Fibroblast of peridontal ligament (primary cell): ENCODE results near the gene MBD5.
"Not testable (repeated sequence)": the region's sequence is repeated elsewhere in the genome, so short reads cannot be mapped to it uniquely, and the experiment has no call there.

Source experiments
- DNase-seq: peaks from one replicate; pipeline ENCODE4 v3.0.0-alpha.2; 2010; ENCODE audit errors: extremely low read depth

The MBD5 gene

DNA sequence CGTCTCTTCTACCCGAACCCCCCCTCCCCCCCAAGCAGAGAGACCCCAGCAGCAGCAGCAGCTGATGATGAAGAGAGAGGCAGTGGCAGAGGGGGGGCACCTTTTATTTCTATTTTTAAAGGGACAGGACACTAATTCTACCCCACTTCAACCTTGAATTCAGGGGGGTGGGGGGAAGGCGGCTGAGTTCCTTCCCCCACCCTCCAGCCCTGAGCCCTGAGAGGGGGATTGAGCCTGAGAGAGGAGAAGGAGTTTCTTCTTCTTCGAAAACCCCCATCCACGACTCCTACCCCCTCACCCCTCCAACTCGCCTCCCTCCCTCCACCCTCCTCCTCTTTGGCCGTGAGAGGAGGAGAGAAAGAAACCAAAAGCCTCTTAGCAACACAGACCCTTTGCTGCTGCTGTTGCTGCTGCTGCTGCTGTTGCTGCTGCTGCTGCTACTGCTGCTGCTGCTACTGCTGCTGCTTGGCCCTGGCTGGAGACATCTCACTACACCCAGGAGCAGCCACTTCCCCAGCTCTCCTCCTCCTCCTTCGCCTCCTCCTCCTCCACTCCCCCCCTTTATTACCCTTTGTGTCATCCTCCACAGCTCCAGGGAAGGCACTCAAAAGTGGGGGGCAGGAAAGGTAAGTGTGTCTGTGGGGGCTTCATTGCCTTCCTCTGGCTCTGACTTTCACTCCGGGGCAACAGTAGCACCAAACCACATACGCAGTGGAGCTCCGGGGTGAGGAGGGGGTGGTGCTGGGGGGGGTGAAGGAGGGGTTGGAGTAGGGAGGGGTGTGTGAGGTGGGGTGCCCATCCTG, at the start of gene MBD5:
Gene MBD5, plus strand, starts transcription at position 33 of the 803 bp plus-strand sequence.
- DNase-seq: peak; percentile 49

DNA sequence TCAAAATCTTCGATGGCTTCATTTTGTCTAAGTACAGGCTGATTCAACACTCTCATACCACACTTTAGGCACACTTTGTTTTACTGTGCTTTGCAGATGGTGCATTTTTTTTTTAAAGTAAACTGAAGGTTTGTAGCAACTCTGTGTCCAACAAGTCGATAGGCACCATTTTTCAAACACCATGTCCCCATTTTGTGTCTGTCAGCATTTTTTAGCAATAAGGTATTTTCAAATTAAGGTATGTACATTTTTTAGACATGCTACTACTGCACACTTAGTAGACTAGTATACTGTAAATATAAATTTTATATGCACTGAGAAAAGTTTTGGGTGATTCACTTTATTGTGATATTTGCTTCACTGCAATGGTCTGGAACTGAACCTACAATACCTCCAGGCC, 44.8 kb upstream of the MBD5 start:
- DNase-seq: no peak

DNA sequence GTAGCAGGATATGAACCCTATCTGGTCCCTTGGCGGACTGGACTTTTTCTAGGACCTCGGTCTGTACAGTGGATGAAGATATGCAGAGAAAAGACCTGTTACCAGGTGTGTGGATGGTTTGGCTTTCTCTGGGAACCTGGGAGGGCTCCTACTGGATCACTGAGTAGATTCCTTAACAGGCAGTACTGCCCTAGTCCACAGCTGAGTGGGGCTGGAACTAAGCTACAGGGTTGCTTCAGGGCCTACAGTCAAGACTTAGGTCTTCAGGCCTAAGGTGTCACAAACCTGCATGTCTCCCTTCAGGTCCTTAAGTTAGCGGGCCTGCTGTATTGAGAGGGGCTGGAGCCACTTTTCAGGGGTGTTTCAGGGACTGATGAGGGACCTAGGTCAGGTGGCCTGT, 43.2 kb upstream of the MBD5 start:
- DNase-seq: no peak

DNA sequence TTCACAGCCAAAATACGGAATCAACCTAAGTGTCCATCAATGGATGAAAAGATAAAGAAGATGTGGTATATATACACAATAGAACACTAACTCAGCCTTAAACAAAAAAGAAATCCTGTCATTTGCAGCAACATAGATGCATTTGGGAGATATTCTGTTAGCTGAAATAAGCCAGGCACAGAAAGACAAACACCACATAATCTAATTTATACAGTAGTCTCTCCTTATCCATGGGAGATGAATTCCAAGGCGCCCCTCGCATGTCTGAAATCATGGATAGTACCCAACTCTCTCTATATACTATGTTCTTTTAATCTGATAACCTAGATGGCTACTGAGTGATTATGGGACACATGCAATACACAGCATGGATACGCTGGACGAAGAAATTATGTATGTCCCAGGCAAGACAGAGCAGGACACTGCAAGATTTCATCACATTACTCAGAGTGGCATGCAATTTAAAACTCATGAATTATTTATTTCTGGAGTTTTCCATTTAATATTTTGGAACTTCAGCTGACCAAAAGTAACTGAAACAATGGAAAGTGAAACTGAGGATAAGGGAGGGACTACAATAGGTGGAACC, 39.9 kb upstream of the MBD5 start:
- DNase-seq: no peak

- no peak for DNase-seq
Observed at GRCh38 chr2:147989102-147989501, 31.8 kb upstream of the MBD5 start.

DNA sequence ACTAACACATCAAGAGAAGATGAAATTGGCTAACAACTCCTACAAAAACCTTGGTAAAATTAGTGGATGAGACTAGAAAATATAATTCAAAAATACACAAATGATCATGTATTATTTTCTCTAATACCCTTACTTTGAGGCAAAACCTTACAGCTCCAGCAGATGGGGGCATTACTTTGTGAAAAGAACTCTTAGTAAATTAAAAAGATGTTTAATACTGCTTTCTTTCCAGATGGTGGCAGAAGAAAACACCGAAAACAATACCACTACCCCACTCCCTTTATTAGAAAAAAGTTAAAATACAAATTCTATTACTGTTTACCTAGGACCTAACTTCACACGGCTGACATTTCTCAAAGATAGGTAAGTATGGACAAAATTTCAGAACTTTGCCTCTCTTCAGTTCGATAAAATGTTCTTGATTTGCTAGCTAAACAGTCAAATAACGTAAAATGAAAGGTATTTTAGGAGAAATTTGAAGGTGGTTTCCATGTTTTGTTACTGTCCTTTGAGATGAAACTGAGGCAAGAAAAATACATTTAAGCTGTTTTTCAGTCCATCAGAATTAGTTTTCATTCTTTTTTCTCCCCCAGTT, 31.0 kb upstream of the MBD5 start:
- DNase-seq: peak; percentile 81

GRCh38 chr2:147994965-147995364, 25.9 kb upstream of the MBD5 start:
- DNase-seq: not testable (repeated sequence)

DNA sequence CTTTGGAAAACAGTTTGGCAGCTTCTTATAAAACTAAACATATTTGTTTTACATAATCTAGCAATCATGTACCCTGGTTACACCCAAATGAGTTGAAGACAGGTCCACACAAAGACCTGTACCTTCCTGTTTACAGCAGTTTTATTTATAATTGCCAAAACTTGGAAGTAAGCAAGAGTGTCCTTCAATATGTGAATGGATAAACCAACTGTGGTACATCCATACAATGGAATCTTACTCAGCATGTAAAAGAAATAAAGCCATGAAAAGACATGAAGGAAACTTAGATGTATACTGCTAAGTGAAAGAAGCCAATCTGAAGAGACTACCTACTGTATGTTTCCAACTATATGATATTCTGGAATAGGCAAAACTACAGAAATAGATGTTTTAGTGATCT, 24.1 kb upstream of the MBD5 start:
- no peak for DNase-seq

DNA sequence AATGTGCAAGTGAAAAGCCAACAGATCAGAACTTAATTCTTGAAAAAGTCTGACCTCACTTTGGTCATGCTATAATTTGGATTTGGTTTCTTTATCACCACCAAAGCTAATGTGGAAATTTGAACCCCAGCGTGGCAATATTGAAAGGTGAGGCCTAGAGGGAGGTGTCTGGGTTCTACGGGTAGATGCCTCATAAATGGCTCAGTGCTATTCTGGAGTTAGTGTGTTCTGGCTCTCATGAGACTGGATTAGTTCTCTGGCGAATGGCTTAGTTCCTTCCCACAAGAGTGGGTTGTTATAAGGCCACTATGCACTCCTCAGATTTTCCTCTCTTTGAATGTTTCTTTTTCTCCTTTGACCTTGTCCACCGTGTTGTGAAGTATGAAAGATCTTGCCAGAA, 22.7 kb upstream of the MBD5 start:
- no peak for DNase-seq

GRCh38 chr2:147999126-147999525, 21.8 kb upstream of the MBD5 start:
- no peak for DNase-seq

DNA sequence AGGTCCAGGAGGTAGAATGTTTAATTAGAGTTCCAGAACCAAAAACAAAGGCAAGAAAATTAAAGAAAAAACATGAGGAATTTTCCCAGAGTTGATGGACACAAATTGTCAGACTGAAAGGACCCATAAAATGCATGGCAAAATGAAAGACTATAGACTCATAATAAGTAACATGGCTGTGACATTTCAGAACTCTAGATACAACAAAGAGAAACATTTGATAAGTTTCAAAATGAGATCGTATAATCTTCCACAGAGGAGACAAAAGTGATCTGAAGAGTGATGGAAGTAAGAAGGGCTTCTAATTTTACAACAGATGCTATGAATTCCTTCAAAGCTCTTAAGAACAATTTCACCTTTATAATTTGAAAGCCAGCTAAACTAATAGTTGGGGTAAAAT, 20.8 kb upstream of the MBD5 start:
- DNase-seq: no peak

GRCh38 chr2:148002420-148002819, 18.5 kb upstream of the MBD5 start:
- not testable (repeated sequence) for DNase-seq

- no peak for DNase-seq
Observed at GRCh38 chr2:148006249-148007007, 14.5 kb upstream of the MBD5 start.

DNA sequence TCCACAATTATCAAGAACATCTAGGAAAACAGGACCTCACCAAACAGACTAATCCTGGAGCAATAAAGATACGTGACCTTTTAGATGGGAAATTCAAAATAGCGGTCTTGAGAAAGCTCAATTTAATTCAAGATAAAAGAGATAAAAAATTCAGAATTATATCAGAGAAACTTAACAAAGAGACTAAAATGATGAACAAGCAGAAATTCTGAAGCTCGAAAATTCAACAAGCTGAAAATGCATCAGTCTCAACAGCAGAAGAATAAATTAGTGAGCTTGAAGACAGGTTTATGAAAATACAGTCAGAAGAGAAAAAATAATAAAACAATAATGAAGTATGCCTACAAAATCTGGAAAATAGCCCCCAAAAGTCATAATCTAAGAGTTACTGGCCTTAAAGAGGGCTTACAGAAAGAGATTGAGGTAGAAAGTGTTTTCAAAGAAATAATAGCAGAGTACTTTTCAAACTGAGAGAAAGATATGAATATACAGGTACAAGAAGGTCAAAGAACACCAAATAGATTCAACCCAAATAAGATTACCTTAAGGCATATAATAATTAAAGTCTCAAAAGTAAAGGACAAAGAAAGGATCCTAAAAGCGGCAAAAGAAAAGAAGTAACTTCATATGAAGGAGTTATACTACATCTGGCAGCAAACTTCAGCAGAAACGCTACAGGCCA, 13.5 kb upstream of the MBD5 start:
- no peak for DNase-seq

GRCh38 chr2:148008411-148008810, 12.5 kb upstream of the MBD5 start:
- DNase-seq: not testable (repeated sequence)

DNA sequence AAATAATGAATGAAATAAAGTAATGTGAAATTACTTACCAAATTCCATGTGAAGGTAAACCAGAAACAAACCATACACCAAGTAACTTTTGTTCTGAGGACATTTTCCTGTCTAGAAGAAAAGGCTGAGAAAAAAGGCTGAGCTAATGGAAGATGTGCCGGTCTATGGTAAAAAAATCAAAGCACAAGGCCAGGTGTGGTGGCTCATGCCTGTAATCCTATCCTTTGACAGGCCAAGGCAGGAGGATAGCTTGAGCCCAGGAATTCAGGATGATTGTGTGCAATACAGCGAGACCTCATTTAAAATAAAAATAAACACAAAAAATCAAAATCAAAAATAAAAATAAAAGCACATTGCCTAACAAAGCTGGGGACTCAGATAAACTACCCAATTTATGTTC, 7.0 kb upstream of the MBD5 start:
- no peak for DNase-seq

GRCh38 chr2:148014616-148015015, 6.3 kb upstream of the MBD5 start:
- no peak for DNase-seq

GRCh38 chr2:148020111-148021058, 506 bp upstream of the MBD5 start, which contains the start of gene ORC4:
TSS of gene ORC4 (minus strand) at chr2:148020737. CDS start at chr2:147975958, 44,779 bp downstream.
- DNase-seq: peak; percentile 99

- DNase-seq: peak; percentile 15
Observed at GRCh38 chr2:148021886-148022285, 995 bp downstream of the MBD5 start.

DNA sequence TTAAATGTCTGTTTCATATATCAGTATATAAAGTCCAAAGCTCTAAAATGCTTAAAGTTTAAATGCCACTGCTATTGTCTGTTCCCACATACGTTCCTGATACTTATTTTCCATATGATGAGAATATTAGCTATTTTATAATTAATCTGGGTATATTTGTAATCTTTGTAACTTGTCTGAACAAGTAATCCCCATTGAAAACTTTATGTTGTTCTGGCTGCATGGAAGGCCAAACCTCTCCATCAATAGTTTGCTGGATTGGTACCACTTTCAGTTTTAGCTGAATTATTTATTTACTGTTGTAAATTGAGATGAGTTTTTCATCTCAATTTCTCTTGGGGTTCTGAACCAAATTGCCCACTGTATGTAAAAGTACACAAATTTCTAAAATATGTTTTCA, 1.5 kb downstream of the MBD5 start:
- DNase-seq: peak; percentile 34

DNA sequence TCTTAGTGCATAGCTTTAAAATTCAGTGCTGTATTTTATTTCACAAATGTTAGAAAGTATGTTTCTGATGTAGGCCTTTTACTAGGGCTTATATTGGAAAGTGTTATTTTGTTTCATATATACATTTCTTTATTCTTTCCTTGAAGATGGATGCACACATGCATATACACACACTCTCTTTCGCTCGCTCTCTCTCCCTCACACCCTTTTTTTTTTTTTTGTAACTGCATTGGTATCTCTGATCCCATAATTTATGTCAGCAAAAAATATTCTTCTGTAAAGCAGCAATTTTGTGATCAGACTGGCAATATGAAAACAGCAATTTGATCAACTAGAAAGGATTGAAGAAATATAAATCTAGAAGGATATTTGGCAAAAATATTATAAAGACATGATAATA, 2.0 kb downstream of the MBD5 start:
- DNase-seq: no peak
